ENCODE measurements around the gene LARGE1.

The LARGE1 gene

DNA sequence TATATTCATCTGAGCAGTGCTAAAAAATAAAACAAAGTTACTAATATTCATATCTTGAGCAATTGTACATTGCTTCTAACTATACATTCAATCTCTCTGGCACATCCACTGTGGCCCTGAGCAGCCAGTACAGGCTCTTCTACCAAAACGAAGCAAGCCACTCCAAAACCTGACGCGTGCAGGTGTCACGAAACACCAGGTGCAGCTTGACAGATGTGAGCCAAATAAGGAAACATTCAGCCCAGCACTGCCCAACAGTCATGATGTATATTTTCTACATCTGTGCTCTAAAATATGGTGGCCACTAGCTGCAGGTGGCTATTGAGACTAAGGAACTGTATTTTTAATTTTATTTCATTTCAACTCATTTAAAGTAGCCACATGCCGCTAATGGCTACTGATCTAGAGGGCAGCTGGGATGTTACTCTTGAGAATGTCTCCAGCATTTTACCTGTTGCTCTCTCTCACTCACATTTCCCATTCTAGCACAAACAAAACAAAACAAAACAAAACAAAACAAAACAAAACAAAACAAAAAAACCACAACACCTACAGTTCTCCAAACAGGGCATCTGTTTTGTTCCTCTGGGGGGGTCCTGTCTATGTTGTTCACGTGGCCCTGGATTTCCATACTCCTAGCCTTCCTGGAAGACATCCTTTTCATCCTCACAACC, 77.7 kb downstream of the LARGE1 start:
- TF ChIP-seq, protein P1, sequence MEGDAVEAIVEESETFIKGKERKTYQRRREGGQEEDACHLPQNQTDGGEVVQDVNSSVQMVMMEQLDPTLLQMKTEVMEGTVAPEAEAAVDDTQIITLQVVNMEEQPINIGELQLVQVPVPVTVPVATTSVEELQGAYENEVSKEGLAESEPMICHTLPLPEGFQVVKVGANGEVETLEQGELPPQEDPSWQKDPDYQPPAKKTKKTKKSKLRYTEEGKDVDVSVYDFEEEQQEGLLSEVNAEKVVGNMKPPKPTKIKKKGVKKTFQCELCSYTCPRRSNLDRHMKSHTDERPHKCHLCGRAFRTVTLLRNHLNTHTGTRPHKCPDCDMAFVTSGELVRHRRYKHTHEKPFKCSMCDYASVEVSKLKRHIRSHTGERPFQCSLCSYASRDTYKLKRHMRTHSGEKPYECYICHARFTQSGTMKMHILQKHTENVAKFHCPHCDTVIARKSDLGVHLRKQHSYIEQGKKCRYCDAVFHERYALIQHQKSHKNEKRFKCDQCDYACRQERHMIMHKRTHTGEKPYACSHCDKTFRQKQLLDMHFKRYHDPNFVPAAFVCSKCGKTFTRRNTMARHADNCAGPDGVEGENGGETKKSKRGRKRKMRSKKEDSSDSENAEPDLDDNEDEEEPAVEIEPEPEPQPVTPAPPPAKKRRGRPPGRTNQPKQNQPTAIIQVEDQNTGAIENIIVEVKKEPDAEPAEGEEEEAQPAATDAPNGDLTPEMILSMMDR (IDR thresholded peaks at IDR 0.05), result no peak

DNA sequence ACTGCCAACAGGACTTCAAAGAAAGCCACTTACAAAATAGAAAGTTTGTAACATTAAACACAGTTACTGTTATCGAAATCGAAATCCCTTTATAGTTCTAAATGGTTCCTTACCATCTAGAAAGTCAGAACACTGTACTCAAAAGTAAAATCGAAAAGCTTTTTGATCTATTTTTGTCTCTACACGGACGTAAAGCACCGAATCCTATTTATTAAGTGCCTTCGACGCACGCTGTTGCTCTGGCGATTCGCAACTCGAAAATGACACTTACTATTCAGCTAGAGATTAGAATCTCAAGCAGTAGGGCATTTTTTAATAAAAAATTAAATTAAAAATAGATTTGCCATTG, 78.3 kb downstream of the LARGE1 start:
- TF ChIP-seq, protein P1 (IDR thresholded peaks at IDR 0.05), result no peak

- TF ChIP-seq, protein P1 (IDR thresholded peaks at IDR 0.05), result no peak
Measured at GRCh38 chr22:33841281-33842005, 78.8 kb downstream of the LARGE1 start.

GRCh38 chr22:33838644-33839043, 81.6 kb downstream of the LARGE1 start:
- TF ChIP-seq, protein P1 (IDR thresholded peaks at IDR 0.05), result no peak

DNA sequence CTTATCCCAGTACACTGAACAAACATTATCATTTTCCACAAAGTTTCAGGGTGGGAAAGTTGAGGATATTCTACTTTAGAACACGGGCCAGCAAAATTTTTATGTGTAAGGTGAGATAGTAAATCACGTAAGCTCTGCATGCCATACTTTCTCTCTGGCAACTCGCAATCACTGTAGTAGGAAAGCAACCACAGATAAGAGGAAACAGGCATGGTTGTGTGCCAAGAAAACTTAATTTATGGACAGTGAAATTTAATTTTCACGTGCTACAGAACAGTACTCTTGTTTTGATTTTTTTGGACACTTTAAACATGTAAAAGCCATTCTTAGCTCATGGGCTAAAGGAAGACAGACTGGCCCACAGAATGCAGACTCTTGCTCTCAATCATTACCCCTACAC, 82.5 kb downstream of the LARGE1 start:
- TF ChIP-seq, protein P1 (IDR thresholded peaks at IDR 0.05), result no peak

- TF ChIP-seq, protein P1 (IDR thresholded peaks at IDR 0.05), result no peak
Measured at GRCh38 chr22:33835265-33835664, 85.0 kb downstream of the LARGE1 start.

DNA sequence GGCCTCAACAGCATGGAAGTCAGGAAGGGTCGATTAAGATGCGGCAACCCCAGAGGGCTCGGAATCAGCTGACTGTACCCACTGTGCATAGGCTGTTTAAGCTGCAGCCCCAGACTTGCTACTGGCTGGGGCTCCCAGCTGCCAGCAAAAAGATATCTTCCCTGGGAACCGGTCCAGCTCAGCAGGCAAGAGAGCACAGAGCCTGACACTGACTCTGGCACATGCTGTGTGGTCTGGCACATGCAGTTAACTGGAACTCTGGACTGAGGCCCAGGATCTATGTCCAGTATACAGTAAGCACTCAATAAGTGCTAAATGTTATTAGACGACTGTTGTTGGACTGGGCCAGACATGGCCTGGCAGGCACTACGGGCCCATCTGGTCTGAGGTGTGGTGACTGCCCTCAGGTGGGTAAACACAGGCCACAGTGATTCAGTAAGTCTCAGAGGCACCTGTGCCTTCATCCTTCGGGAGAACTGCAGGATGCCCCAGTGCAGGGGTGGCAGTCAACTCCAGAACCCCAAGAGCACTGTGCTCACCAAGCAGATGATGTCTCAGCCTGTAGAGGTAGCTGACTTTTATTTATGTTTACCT, 87.6 kb downstream of the LARGE1 start:
- TF ChIP-seq, protein P1 (IDR thresholded peaks at IDR 0.05), result no peak
